ENCODE measurements around the gene RABAC1.
"Not testable (repeated sequence)": the region's sequence is repeated elsewhere in the genome, so short reads cannot be mapped to it uniquely, and the experiment has no call there.

RABAC1 gene

DNA sequence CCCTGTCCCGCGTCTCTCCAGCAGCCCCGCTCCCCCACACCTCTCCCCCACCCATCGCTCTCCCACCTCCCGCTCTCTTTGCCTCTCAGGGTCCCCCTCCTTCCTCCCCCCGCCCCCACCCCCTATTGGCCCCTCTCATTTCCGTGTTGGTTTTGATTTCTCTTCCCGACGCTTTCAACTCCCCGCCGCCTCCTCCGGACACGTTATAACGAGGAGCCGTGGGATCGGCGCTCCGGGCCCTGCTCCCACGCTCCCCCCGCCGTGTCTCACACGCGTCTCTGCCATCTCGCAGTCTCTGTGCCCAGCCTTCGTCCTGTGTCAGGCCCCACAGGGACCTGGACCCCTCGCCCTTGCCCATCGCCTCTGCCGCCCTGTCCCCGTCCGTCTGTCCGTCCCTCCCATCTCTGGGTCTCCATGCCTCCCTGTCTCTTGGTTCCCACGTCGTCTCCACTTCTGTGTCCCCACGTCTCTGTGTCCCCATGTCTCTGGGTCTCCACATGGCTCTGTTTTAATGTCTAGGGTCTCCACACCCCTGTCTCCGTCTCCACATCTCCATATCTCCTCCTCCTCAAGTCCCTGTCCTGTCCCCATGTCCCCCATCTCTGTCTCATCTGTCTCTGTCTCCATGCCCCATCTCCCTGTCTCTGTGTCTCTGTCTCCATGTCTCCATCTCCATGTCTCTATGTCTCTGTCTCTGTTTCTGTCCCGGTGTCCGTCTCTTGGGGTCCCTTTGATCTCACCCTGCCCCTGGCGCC lies 43.9 kb downstream of the RABAC1 start:
- DNase-seq (ENCODE audit: low spot score): no peak
- TF ChIP-seq, protein P1, sequence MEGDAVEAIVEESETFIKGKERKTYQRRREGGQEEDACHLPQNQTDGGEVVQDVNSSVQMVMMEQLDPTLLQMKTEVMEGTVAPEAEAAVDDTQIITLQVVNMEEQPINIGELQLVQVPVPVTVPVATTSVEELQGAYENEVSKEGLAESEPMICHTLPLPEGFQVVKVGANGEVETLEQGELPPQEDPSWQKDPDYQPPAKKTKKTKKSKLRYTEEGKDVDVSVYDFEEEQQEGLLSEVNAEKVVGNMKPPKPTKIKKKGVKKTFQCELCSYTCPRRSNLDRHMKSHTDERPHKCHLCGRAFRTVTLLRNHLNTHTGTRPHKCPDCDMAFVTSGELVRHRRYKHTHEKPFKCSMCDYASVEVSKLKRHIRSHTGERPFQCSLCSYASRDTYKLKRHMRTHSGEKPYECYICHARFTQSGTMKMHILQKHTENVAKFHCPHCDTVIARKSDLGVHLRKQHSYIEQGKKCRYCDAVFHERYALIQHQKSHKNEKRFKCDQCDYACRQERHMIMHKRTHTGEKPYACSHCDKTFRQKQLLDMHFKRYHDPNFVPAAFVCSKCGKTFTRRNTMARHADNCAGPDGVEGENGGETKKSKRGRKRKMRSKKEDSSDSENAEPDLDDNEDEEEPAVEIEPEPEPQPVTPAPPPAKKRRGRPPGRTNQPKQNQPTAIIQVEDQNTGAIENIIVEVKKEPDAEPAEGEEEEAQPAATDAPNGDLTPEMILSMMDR (IDR thresholded peaks at IDR 0.05; ENCODE audit: extremely low read depth, missing control alignments): no peak

DNA sequence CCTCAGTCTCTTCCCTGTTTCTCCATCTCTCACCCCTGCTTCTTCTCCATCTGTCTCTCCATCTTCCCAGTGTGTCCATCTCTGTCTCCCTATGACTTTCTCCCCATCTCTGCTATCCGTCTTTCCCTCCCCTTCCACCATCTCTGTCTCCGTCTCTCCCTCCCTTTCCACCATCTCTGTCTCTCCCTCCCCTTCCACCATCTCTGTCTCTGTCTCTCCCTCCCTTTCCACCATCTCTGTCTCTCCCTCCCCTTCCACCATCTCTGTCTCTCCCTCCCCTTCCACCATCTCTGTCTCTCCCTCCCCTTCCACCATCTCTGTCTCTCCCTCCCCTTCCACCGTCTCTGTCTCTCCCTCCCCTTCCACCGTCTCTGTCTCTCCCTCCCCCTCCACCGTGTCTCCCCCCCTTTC lies 44.7 kb downstream of the RABAC1 start:
- DNase-seq (ENCODE audit: low spot score): not testable (repeated sequence)

DNA sequence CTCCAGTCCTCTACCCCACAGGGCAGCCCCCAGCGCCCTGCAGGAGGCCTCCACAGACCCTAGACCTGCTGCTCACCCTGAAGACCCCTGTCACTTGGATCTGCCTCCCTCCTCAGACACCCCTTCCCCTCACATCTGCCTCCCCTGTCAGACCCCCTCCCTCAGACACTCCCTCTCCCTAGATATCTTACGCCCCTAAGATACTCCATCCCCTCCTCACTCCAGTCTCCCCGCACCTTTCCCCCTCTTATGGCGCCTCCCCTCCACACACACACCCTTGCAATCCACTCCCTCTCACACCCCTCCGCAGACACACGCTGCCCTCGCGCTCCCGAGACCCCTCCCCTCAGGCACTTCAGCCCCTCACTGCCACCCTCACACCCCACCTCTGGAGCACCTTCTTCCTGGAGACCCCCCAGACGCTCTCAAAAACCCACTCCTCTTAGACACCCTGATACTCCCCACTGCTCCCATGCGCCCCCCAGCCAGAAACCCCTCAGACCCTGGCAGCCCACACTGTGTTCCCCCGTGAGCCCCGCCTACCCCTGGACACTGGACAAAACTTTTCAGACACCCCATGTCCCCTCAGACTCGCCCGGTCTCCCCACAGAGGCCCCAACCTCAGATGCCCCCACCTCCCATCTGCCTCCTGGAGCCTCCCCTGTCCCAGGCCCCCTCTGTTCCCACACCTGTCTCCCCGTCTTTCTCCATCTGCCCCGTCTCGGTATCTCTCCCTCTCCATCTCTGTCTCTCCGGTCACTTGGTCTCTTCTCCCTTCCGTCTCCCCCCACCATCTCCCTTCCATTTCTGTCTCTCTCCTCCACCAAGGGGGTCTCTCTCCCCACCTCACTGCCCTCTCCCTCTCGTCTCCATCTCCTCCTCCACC lies 45.3 kb downstream of the RABAC1 start:
- TF ChIP-seq, protein P1 (IDR thresholded peaks at IDR 0.05; ENCODE audit: extremely low read depth, missing control alignments): no peak

DNA sequence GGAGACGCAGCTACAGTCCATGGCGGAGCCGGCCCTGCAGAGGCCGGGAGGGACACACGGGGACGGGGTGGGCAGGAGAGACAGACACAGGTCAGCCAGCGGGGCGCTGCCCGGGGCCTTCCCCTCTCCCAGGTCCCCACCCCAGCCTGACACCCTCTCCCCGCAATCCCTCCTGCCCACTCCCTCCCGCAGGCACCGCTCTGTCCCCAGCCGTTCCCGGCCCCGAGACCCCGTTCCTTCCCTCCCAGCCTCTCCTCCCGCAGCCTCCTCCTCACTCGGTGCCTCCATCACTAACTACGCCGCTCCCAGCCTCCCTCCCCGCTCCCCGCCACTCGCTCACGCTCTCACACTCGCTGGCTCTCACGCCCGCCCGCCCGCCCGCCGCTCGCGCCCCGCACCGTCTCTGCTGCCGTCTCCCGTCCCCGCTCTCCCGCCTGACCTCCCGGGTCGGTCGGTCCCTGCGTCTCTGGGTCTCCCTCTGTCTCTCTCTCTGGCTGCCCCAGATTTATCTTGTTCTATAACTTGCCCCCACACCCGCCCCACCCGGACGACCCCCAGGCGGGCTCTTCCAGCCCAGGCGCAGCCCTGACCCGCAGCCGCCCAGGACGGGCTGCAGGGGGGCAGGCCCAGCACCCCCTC lies 46.1 kb downstream of the RABAC1 start:
- TF ChIP-seq, protein P1 (IDR thresholded peaks at IDR 0.05; ENCODE audit: extremely low read depth, missing control alignments): no peak
- DNase-seq (ENCODE audit: low spot score): no peak

More for the DNA sequence above, 45.3 kb downstream of the RABAC1 start:
- no peak for DNase-seq (ENCODE audit: low spot score)

DNA sequence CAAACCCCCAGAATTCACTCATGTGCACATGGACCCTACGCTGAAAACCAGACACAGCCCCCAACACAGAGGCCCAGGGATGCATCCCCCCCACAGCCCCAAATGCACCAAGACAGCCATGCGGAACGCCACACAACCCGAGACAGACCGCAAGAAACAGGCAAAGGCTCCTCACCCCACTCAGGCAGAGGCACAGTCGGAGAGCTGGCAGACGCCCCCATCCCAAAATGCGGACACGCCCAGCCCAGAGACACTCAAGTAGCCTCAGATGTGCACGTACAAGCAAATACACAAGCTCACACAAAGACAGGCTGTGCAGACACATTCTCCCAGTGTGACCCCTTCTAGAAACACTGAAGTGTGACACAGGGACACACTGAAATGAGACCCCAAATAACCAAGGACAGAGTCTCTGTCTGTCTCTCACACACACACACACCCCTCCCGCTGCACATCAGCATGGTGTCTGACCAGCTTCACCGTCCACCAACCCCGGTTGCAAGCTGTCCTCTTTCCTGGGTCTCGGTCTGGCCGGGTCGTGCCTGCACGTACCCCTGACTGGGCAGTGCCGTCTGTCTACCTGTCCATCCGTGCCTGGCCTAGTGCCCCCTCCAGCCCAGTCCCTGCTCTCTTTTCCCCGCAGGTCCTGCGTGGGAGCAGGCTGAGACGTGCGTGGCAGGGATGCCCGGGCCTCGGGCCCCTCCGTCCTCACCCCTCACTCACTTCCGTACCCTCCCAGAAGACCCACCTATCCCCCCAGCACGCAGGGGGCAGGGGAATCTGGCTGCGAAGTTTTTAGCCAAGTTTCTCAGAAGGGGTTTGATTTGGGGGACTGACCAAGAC lies 47.0 kb downstream of the RABAC1 start:
- DNase-seq (ENCODE audit: low spot score): no peak
- TF ChIP-seq, protein P1 (IDR thresholded peaks at IDR 0.05; ENCODE audit: extremely low read depth, missing control alignments): no peak

DNA sequence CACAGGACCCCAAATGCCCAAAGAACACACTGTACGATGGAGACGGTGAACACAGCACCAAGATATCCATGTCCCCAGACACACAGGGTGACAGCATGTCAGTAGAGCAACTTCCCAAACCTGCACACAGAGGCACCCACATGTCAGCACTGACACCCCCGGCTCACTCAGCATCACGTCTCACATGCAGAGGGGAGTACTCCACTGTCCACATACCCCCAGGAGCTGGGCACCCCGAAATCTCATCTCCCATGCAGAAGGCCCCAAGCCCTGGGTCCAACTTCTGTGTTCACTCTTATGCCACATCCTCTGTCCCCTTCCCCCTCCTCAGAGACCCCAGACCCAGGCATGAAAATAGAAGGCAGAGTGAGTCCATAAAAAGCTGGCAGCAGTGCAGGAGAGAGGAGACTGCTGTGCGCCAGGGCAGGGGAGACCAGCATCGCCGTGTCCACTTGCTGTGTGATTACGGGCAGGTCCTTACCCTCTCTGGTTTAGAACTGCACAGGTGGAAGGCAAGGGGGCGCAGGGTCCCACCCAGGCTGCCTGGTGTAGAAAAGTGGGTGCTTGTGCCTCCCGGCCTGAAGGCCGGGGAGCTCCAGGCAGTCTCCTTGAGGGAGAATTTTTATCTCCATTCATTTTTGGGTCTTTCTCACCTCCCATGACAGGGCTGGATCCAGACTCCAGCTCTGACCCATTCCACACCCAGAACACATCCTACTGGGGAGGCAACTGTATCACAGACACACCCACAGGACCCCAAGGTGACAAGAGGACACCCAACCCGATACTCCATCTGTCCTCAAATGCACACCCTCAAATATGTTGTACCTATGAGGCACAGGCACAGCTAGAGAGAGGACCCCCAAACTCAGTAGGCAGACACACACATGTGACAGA lies 47.9 kb downstream of the RABAC1 start:
- DNase-seq (ENCODE audit: low spot score): no peak
- TF ChIP-seq, protein P1 (IDR thresholded peaks at IDR 0.05; ENCODE audit: extremely low read depth, missing control alignments): no peak
